T-helper 1 cell treated with Interleukin-12 subunit alpha and Interleukin-12 subunit beta and Interleukin-4 antibody, amounts not matched to agents 30 μg/mL and 1 μg/mL, for 36 hours (primary cell): ENCODE measurements around the gene COA6.

Experiments used
- H3K27ac Mint-ChIP-seq: one replicate; pipeline ENCODE4 v1.8.0; 2021; ENCODE audit warnings: mild to moderate bottlenecking, mixed read lengths
- H3K27me3 Mint-ChIP-seq: one replicate; pipeline ENCODE4 v1.8.0; 2021; ENCODE audit warnings: low read depth, mixed read lengths
- H3K36me3 Mint-ChIP-seq: one replicate; pipeline ENCODE4 v1.8.0; 2021; ENCODE audit warnings: low read depth, mixed read lengths
- H3K4me1 Mint-ChIP-seq: one replicate; pipeline ENCODE4 v1.8.0; 2021; ENCODE audit warnings: low read depth, mixed read lengths
- H3K4me3 Mint-ChIP-seq: one replicate; pipeline ENCODE4 v1.8.0; 2021; ENCODE audit warnings: mild to moderate bottlenecking, moderate library complexity, mixed read lengths
- H3K9me3 Mint-ChIP-seq: one replicate; pipeline ENCODE4 v1.8.0; 2021; ENCODE audit warnings: mixed read lengths

The COA6 gene

GRCh38 chr1:234373064-234373958 lies at the start of gene COA6:
Gene COA6, plus strand, starts transcription at chr1:234373456. Its CDS starts 11 bp downstream, at chr1:234373467.
- Mint-ChIP-seq H3K4me3 (peak within 1 kb of the TSS; percentile 98), H3K27ac (peak within 1 kb of the TSS; percentile 100), H3K36me3 (peaks cover 26% of the 10 kb centered on the region), H3K4me1 (peaks cover 43% of the 10 kb centered on the region), H3K27me3 (no peaks in the 10 kb centered on the region), H3K9me3 (no peaks in the 10 kb centered on the region)

GRCh38 chr1:234324821-234325220 lies 48.4 kb upstream of the COA6 start:
- no peak overlapping the region for H3K4me3 Mint-ChIP-seq
- H3K27ac Mint-ChIP-seq, result no peak overlapping the region
- peaks cover 2% of the 10 kb centered on the region for H3K36me3 Mint-ChIP-seq
- H3K4me1 Mint-ChIP-seq, result peaks cover 21% of the 10 kb centered on the region
- H3K9me3 Mint-ChIP-seq, result no peaks in the 10 kb centered on the region
- H3K27me3 Mint-ChIP-seq, result peaks cover 38% of the 10 kb centered on the region

GRCh38 chr1:234325878-234326496 lies 47.3 kb upstream of the COA6 start:
- Mint-ChIP-seq H3K9me3 (no peaks in the 10 kb centered on the region), H3K4me1 (peaks cover 21% of the 10 kb centered on the region), H3K36me3 (peaks cover 2% of the 10 kb centered on the region), H3K27me3 (peaks cover 40% of the 10 kb centered on the region), H3K4me3 (peak overlapping the region; percentile 89), H3K27ac (peak overlapping the region; percentile 72)

- H3K27me3 Mint-ChIP-seq, result peaks cover 36% of the 10 kb centered on the region
Observed at GRCh38 chr1:234326497-234327366, 46.5 kb upstream of the COA6 start.

GRCh38 chr1:234327577-234328164 lies 45.6 kb upstream of the COA6 start:
- no peak overlapping the region for H3K4me3 Mint-ChIP-seq
- H3K9me3 Mint-ChIP-seq, result no peaks in the 10 kb centered on the region
- H3K36me3 Mint-ChIP-seq, result peaks cover 2% of the 10 kb centered on the region
- peaks cover 40% of the 10 kb centered on the region for H3K27me3 Mint-ChIP-seq
- H3K27ac Mint-ChIP-seq, result no peak overlapping the region
- peaks cover 21% of the 10 kb centered on the region for H3K4me1 Mint-ChIP-seq

More at GRCh38 chr1:234326497-234327366, 46.5 kb upstream of the COA6 start:
- H3K9me3 Mint-ChIP-seq, result no peaks in the 10 kb centered on the region
- peaks cover 2% of the 10 kb centered on the region for H3K36me3 Mint-ChIP-seq
- H3K27ac Mint-ChIP-seq, result peak overlapping the region; percentile 72
- H3K4me3 Mint-ChIP-seq, result peak overlapping the region; percentile 89
- peaks cover 21% of the 10 kb centered on the region for H3K4me1 Mint-ChIP-seq

GRCh38 chr1:234330843-234331215 lies 42.4 kb upstream of the COA6 start:
- H3K27ac Mint-ChIP-seq, result no peak overlapping the region
- H3K27me3 Mint-ChIP-seq, result peaks cover 33% of the 10 kb centered on the region

GRCh38 chr1:234331507-234331906 lies 41.7 kb upstream of the COA6 start:
- H3K27ac Mint-ChIP-seq, result no peak overlapping the region
- no peak overlapping the region for H3K4me3 Mint-ChIP-seq
- peaks cover 2% of the 10 kb centered on the region for H3K9me3 Mint-ChIP-seq
- peaks cover 31% of the 10 kb centered on the region for H3K27me3 Mint-ChIP-seq
- peaks cover 5% of the 10 kb centered on the region for H3K4me1 Mint-ChIP-seq
- H3K36me3 Mint-ChIP-seq, result no peaks in the 10 kb centered on the region

More at GRCh38 chr1:234330843-234331215, 42.4 kb upstream of the COA6 start:
- H3K4me3 Mint-ChIP-seq, result no peak overlapping the region
- H3K9me3 Mint-ChIP-seq, result no peaks in the 10 kb centered on the region
- H3K36me3 Mint-ChIP-seq, result no peaks in the 10 kb centered on the region
- peaks cover 11% of the 10 kb centered on the region for H3K4me1 Mint-ChIP-seq

GRCh38 chr1:234336359-234336758 lies 36.9 kb upstream of the COA6 start:
- Mint-ChIP-seq H3K4me1 (no peaks in the 10 kb centered on the region), H3K27me3 (peaks cover 62% of the 10 kb centered on the region), H3K27ac (no peak overlapping the region), H3K4me3 (no peak overlapping the region), H3K9me3 (peaks cover 13% of the 10 kb centered on the region), H3K36me3 (no peaks in the 10 kb centered on the region)

GRCh38 chr1:234337233-234337632 lies 36.0 kb upstream of the COA6 start:
- Mint-ChIP-seq H3K4me3 (no peak overlapping the region), H3K4me1 (no peaks in the 10 kb centered on the region), H3K27ac (no peak overlapping the region), H3K36me3 (no peaks in the 10 kb centered on the region), H3K9me3 (peaks cover 13% of the 10 kb centered on the region), H3K27me3 (peaks cover 55% of the 10 kb centered on the region)

GRCh38 chr1:234340528-234340927 lies 32.7 kb upstream of the COA6 start:
- H3K9me3 Mint-ChIP-seq, result peaks cover 13% of the 10 kb centered on the region
- no peaks in the 10 kb centered on the region for H3K36me3 Mint-ChIP-seq
- no peak overlapping the region for H3K4me3 Mint-ChIP-seq
- no peaks in the 10 kb centered on the region for H3K4me1 Mint-ChIP-seq
- H3K27me3 Mint-ChIP-seq, result peaks cover 42% of the 10 kb centered on the region
- no peak overlapping the region for H3K27ac Mint-ChIP-seq

GRCh38 chr1:234342774-234343173 lies 30.5 kb upstream of the COA6 start:
- no peaks in the 10 kb centered on the region for H3K9me3 Mint-ChIP-seq
- no peaks in the 10 kb centered on the region for H3K4me1 Mint-ChIP-seq
- no peak overlapping the region for H3K27ac Mint-ChIP-seq
- no peak overlapping the region for H3K4me3 Mint-ChIP-seq
- H3K27me3 Mint-ChIP-seq, result peaks cover 30% of the 10 kb centered on the region
- H3K36me3 Mint-ChIP-seq, result no peaks in the 10 kb centered on the region

- Mint-ChIP-seq H3K27me3 (peaks cover 24% of the 10 kb centered on the region), H3K27ac (no peak overlapping the region), H3K9me3 (no peaks in the 10 kb centered on the region), H3K36me3 (no peaks in the 10 kb centered on the region), H3K4me1 (no peaks in the 10 kb centered on the region), H3K4me3 (no peak overlapping the region)
Observed at GRCh38 chr1:234345237-234345636, 28.0 kb upstream of the COA6 start.

- Mint-ChIP-seq H3K27ac (no peak overlapping the region), H3K9me3 (peaks cover 3% of the 10 kb centered on the region), H3K36me3 (no peaks in the 10 kb centered on the region), H3K4me1 (no peaks in the 10 kb centered on the region), H3K4me3 (no peak overlapping the region), H3K27me3 (peaks cover 37% of the 10 kb centered on the region)
Observed at GRCh38 chr1:234348964-234349363, 24.3 kb upstream of the COA6 start.
